Right lobe of liver (tissue), 6 donors: ENCODE results near the gene FBXO15. TPM values are rescaled to one million over a fixed set of nuclear protein-coding genes. Genes with fewer than 3 reads are reported as not detected.

ENCODE experiments used
- ATAC-seq, 4 donors: fragments of 200-7000 bp; cut with Tn5 transposase; one replicate each; pipeline ENCODE4 v1.9.1; 2020; ENCODE audit warnings: mild to moderate bottlenecking in 4 of 4, moderate library complexity in 4 of 4
- DNase-seq, 3 donors: peaks; one replicate each; pipeline ENCODE4 v3.0.0-alpha.2; 2020
- H3K27ac ChIP-seq, 3 donors: fragments of 200-600 bp; one replicate each; pipeline ENCODE4 v1.8.0; 2022
- H3K27me3 ChIP-seq, 2 donors: fragments of 200-600 bp; one replicate each; pipeline ENCODE4 v1.8.0; 2022
- H3K36me3 ChIP-seq, 4 donors: fragments of 200-600 bp; sonication (generic) in 1 of 4; one replicate each; pipeline versions ENCODE4 v1.5.1 to v1.8.0; 2017 to 2022; ENCODE audit warnings: control low read depth in 1 of 4
- H3K4me1 ChIP-seq, 4 donors: fragments of 200-600 bp; sonication (generic) in 1 of 4; one replicate each; pipeline versions ENCODE4 v1.5.1 to v1.8.0; 2017 to 2022; ENCODE audit warnings: control low read depth in 1 of 4
- H3K4me3 ChIP-seq, 3 donors: fragments of 200-600 bp; one replicate each; pipeline ENCODE4 v1.8.0; 2022
- H3K9me3 ChIP-seq, 4 donors: fragments of 200-600 bp; sonication (generic) in 1 of 4; one replicate each; pipeline versions ENCODE4 v1.5.1 to v1.8.0; 2017 to 2022; ENCODE audit warnings: control low read depth in 1 of 4
- POLR2A ChIP-seq: fragments of 450-650 bp; IDR thresholded peaks from one replicate; pipeline ENCODE4 v1.6.1; 2017; ENCODE audit warnings: antibody characterized with exemption, mild to moderate bottlenecking
- whole genome bisulfite sequencing: methylation state at CpG from one replicate; pipeline ENCODE4 v1.1.6; 2018; ENCODE audit warnings: low coverage, low lambda C conversion rate; ENCODE audit not compliant: insufficient coverage; ENCODE audit errors: missing lambda C conversion rate; 5-methylcytosine and 5-hydroxymethylcytosine counted together
- intact Hi-C, 2 donors: fragments of 100-400 bp; cut with DNase I; formaldehyde crosslinking; loops; one replicate each; pipeline versions ENCODE4 v1.11.2 to v1.14.1; 2022
- total RNA-seq, 6 experiments: library from RNA; depleted of rRNA in 2 of 6; stranded (reverse); fragments of >200 nt in 2 of 6; fragmentation: NEBNext Ultra II Directional in 3 of 6; extraction: Animal tissue kit (Norgen Biotek cat#: 25700) in 3 of 6; gene quantifications; one replicate each; pipeline versions ENCODE4 v1.1.0 to v1.2.4, GENCODE V29; 2016 to 2023
- TF ChIP-seq, protein P1 (sequence below), 4 donors: fragments of 200-600 bp in 3 of 4; fragments of 450-650 bp in 1 of 4; IDR thresholded peaks; one replicate each; pipeline versions ENCODE4 v1.5.1 to v1.8.0; 2016 to 2022; ENCODE audit warnings: antibody characterized with exemption in 4 of 4, mild to moderate bottlenecking in 2 of 4
- donor health status: DM: no; HTN: yes; CAD: no.
- donor health status: DM: no; HTN: no; CAD: no.
- donor health status: DM: no; HTN: no; CAD: no.
- donor health status: DM: no; HTN: yes; CAD: no.
- donor health status: DM: no; HTN: yes; CAD: no.

Gene FBXO15
- total RNA-seq, 6 experiments from 2014 or later, result 0.19 to 1.7 (median 0.60) TPM; not detected in 1

- ATAC-seq (no peak), DNase-seq (no peak)
- no peak overlapping the region for H3K27ac ChIP-seq
- no peaks in the 10 kb centered on the region for H3K36me3 ChIP-seq
- H3K27me3 ChIP-seq, result no peaks in the 10 kb centered on the region
- intact Hi-C loops, result no loop called here
- no peaks in the 10 kb centered on the region for H3K4me1 ChIP-seq
- H3K4me3 ChIP-seq, result no peak overlapping the region
- WGBS, result 76% methylated on average over 3 of the region's 3 CpGs
- TF ChIP-seq, protein P1, sequence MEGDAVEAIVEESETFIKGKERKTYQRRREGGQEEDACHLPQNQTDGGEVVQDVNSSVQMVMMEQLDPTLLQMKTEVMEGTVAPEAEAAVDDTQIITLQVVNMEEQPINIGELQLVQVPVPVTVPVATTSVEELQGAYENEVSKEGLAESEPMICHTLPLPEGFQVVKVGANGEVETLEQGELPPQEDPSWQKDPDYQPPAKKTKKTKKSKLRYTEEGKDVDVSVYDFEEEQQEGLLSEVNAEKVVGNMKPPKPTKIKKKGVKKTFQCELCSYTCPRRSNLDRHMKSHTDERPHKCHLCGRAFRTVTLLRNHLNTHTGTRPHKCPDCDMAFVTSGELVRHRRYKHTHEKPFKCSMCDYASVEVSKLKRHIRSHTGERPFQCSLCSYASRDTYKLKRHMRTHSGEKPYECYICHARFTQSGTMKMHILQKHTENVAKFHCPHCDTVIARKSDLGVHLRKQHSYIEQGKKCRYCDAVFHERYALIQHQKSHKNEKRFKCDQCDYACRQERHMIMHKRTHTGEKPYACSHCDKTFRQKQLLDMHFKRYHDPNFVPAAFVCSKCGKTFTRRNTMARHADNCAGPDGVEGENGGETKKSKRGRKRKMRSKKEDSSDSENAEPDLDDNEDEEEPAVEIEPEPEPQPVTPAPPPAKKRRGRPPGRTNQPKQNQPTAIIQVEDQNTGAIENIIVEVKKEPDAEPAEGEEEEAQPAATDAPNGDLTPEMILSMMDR (IDR thresholded peaks at IDR 0.05), result no peak
- no peak for TF ChIP-seq POLR2A
- no peaks in the 10 kb centered on the region for H3K9me3 ChIP-seq
Observed at GRCh38 chr18:74131124-74131523, 16.5 kb downstream of the FBXO15 start.

- no peaks in the 10 kb centered on the region for H3K36me3 ChIP-seq
- no peaks in the 10 kb centered on the region for H3K4me1 ChIP-seq
- intact Hi-C loops, result loop anchor here in 1 of 2 donors (10.0 kb wide), 1 partner anchor 57 kb away; no protein-coding TSS in a partner anchor
- H3K9me3 ChIP-seq, result no peaks in the 10 kb centered on the region
- TF ChIP-seq, protein P1 (IDR thresholded peaks at IDR 0.05), result no peak
- TF ChIP-seq POLR2A, result no peak
- no peak overlapping the region for H3K27ac ChIP-seq
- H3K4me3 ChIP-seq, result no peak overlapping the region
- WGBS, result 61% methylated on average over 3 of the region's 3 CpGs
- DNase-seq (no peak), ATAC-seq (no peak)
- H3K27me3 ChIP-seq, result no peaks in the 10 kb centered on the region
Observed at GRCh38 chr18:74128159-74128558, 19.5 kb downstream of the FBXO15 start.

DNA sequence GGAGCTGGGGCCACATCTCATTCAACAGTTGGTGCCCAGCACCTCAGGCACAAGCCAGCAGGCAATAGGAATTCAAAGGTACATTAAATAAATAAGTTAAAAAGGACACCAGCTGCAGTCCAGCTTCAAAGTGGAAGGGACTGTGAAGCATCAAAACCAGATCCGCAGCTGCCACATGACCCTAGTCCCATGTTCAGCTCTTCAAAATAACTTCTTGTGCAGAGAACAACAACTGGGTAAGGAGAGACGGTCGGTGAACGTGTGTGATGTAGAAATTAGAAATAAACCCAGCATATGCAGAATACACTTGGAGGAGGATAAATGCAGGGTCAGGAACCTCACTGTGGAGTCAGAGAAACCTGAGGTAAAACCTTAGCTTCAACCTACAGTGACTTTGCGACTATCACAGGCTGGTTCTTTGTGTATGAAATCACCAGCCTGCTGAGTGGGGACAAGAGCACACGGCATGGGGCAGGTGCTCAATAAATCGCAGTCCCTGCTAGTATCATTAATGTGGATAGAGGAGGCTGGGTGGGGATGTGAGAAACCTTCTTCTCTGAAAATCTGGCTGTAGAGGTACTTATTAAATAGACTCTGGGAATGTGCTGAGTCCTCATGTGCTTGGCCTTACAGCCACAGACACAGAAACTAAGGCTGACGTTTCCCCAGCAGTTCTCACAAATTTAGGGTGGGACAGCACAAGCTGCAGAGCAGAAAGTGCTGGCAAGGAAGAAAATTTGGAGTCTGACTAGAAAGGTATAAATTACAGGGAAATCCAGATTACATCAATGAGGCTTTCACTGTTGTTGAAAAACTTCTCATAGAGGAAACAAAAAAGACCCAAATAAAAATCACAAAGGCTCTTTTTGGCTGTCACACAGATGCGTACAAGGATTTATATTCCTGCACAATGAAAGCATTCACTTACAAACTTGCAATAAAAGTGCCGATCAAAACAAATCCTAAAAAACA, 20.7 kb downstream of the FBXO15 start:
- no peak overlapping the region for H3K27ac ChIP-seq
- no peaks in the 10 kb centered on the region for H3K4me1 ChIP-seq
- 64% methylated on average over 10 of the region's 10 CpGs for WGBS
- no peaks in the 10 kb centered on the region for H3K27me3 ChIP-seq
- DNase-seq (no peak), ATAC-seq (no peak)
- H3K9me3 ChIP-seq, result no peaks in the 10 kb centered on the region
- no peak overlapping the region for H3K4me3 ChIP-seq
- no peaks in the 10 kb centered on the region for H3K36me3 ChIP-seq
- TF ChIP-seq POLR2A, result no peak
- TF ChIP-seq, protein P1 (IDR thresholded peaks at IDR 0.05), result no peak
- intact Hi-C loops, result loop anchor here in 1 of 2 donors (10.0 kb wide), 1 partner anchor 58 kb away; no protein-coding TSS in a partner anchor

DNA sequence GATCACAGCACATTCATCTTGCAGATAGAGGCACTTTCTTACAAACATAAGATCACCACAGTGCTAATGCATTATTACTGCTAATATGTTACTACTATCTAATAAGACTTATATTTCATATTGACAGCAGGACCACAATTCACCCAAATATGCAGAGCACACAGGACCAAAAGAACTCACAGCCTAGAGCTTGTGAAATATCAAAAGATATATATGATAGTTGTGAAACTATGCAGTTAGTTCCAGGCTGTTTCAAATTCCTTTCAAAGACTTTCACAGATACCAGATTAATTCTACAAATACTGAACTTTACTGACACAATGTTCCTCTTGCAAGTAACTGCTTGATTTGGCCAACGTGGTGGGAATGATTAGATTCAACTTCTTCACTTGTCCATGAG, 23.0 kb downstream of the FBXO15 start:
- no peaks in the 10 kb centered on the region for H3K36me3 ChIP-seq
- no peak for DNase-seq
- H3K4me1 ChIP-seq, result no peaks in the 10 kb centered on the region
- H3K4me3 ChIP-seq, result no peak overlapping the region
- no peak overlapping the region for H3K27ac ChIP-seq
- TF ChIP-seq, protein P1 (IDR thresholded peaks at IDR 0.05), result no peak
- TF ChIP-seq POLR2A, result no peak
- WGBS, result 46% methylated on average over 1 of the region's 1 CpG
- no peak for ATAC-seq
- H3K27me3 ChIP-seq, result no peaks in the 10 kb centered on the region
- H3K9me3 ChIP-seq, result no peaks in the 10 kb centered on the region
- intact Hi-C loops, result loop anchor here in 1 of 2 donors (10.0 kb wide), 1 partner anchor 60 kb away; no protein-coding TSS in a partner anchor
